ENCODE measurements around the gene MRTFA.

GRCh38 chr22:40419718-40420117 is 216.8 kb downstream of the MRTFA start:
- no peak for TF ChIP-seq POLR2AphosphoS5 (IDR thresholded peaks at IDR 0.05)
- TF ChIP-seq EP300 (IDR thresholded peaks at IDR 0.05), result no peak
- TF ChIP-seq, protein P1, sequence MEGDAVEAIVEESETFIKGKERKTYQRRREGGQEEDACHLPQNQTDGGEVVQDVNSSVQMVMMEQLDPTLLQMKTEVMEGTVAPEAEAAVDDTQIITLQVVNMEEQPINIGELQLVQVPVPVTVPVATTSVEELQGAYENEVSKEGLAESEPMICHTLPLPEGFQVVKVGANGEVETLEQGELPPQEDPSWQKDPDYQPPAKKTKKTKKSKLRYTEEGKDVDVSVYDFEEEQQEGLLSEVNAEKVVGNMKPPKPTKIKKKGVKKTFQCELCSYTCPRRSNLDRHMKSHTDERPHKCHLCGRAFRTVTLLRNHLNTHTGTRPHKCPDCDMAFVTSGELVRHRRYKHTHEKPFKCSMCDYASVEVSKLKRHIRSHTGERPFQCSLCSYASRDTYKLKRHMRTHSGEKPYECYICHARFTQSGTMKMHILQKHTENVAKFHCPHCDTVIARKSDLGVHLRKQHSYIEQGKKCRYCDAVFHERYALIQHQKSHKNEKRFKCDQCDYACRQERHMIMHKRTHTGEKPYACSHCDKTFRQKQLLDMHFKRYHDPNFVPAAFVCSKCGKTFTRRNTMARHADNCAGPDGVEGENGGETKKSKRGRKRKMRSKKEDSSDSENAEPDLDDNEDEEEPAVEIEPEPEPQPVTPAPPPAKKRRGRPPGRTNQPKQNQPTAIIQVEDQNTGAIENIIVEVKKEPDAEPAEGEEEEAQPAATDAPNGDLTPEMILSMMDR (IDR thresholded peaks at IDR 0.05), result no peak
